DMS53 (cell line): ENCODE data around the gene PLEKHA1.
A peak's percentile ranks its signal among the peaks of the same experiment; 100 is the strongest.

ENCODE experiments used
- DNase-seq: peaks from one replicate; lab custom pipeline; 2025; lab: John Stamatoyannopoulos, UW

The PLEKHA1 gene

GRCh38 chr10:122374237-122374858 lies at the start of gene PLEKHA1:
TSS of gene PLEKHA1 (plus strand) at chr10:122374708. CDS start at chr10:122393201, 18,493 bp downstream.
- peak; percentile 99 for DNase-seq

GRCh38 chr10:122325235-122325634 lies 49.3 kb upstream of the PLEKHA1 start:
- no peak for DNase-seq

GRCh38 chr10:122326385-122326784 lies 48.1 kb upstream of the PLEKHA1 start:
- DNase-seq: no peak

- DNase-seq: peak; percentile 83
Measured at GRCh38 chr10:122326806-122327205, 47.7 kb upstream of the PLEKHA1 start.

GRCh38 chr10:122327237-122328206 lies 47.0 kb upstream of the PLEKHA1 start:
- DNase-seq: peak; percentile 57

- DNase-seq: no peak
Measured at GRCh38 chr10:122328676-122329075, 45.8 kb upstream of the PLEKHA1 start.

- no peak for DNase-seq
Measured at GRCh38 chr10:122329416-122329815, 45.1 kb upstream of the PLEKHA1 start.

- no peak for DNase-seq
Measured at GRCh38 chr10:122331100-122331499, 43.4 kb upstream of the PLEKHA1 start.

GRCh38 chr10:122331615-122332446 lies 42.7 kb upstream of the PLEKHA1 start:
- peak; percentile 91 for DNase-seq

- peak; percentile 75 for DNase-seq
Measured at GRCh38 chr10:122333037-122333436, 41.5 kb upstream of the PLEKHA1 start.

GRCh38 chr10:122336332-122336731 lies 38.2 kb upstream of the PLEKHA1 start:
- no peak for DNase-seq

- no peak for DNase-seq
Measured at GRCh38 chr10:122336961-122337360, 37.5 kb upstream of the PLEKHA1 start.

GRCh38 chr10:122338609-122339441 lies 35.7 kb upstream of the PLEKHA1 start:
- DNase-seq: no peak

- no peak for DNase-seq
Measured at GRCh38 chr10:122341141-122341810, 33.2 kb upstream of the PLEKHA1 start.

- peak; percentile 73 for DNase-seq
Measured at GRCh38 chr10:122342293-122343134, 32.0 kb upstream of the PLEKHA1 start.

GRCh38 chr10:122343135-122343800 lies 31.2 kb upstream of the PLEKHA1 start:
- DNase-seq: no peak

GRCh38 chr10:122343936-122344335 lies 30.6 kb upstream of the PLEKHA1 start:
- no peak for DNase-seq

- no peak for DNase-seq
Measured at GRCh38 chr10:122344741-122345258, 29.7 kb upstream of the PLEKHA1 start.
